Transverse colon (tissue), 4 donors: ENCODE measurements around the gene RGS3. TPM values are rescaled to one million over a fixed set of nuclear protein-coding genes. Genes with fewer than 3 reads are reported as not detected.

Experiments used
- DNase-seq: peaks from one replicate; pipeline ENCODE4 v3.0.0-alpha.2; 2019
- H3K27ac ChIP-seq, 4 donors: fragments of 200-600 bp; sonication (generic); 2 replicates each; pipeline ENCODE4 v1.5.1; 2016 to 2018; ENCODE audit warnings: inconsistent platforms in 4 of 4
- H3K27me3 ChIP-seq: fragments of 200-600 bp; sonication (generic); 2 replicates; pipeline ENCODE4 v1.5.1; 2017; ENCODE audit warnings: inconsistent platforms
- H3K36me3 ChIP-seq, 4 donors: fragments of 200-600 bp; sonication (generic); 2 replicates each; pipeline ENCODE4 v1.5.1; 2017 to 2019; ENCODE audit warnings: inconsistent platforms in 4 of 4
- H3K4me1 ChIP-seq, 4 donors: fragments of 200-600 bp; sonication (generic); 2 replicates each; pipeline ENCODE4 v1.5.1; 2017 to 2020; ENCODE audit warnings: inconsistent platforms in 4 of 4
- H3K4me3 ChIP-seq, 4 donors: fragments of 200-600 bp; sonication (generic); 1 replicate in 1 of 4; 2 replicates in 3 of 4; pipeline versions ENCODE4 v1.5.1 to v1.6.1; 2017 to 2019; ENCODE audit warnings: inconsistent platforms in 4 of 4
- H3K9me3 ChIP-seq, 2 donors: fragments of 200-600 bp; sonication (generic); 2 replicates each; pipeline ENCODE4 v1.5.1; 2017 to 2019; ENCODE audit warnings: inconsistent platforms in 2 of 2
- CTCF ChIP-seq, 5 experiments: fragments of 200-600 bp in 3 of 5; fragments of 450-650 bp in 2 of 5; sonication (generic) in 3 of 5; IDR thresholded peaks; 1 replicate in 2 of 5; 2 replicates in 3 of 5; pipeline ENCODE4 v1.5.1; 2016 to 2017; ENCODE audit warnings: antibody characterized with exemption in 5 of 5, inconsistent platforms in 3 of 5, mild to moderate bottlenecking in 2 of 5, moderate library complexity in 1 of 5
- EP300 ChIP-seq: sonication (generic); formaldehyde crosslinking; IDR thresholded peaks from one replicate; pipeline ENCODE4 v1.6.1; 2017; ENCODE audit warnings: antibody characterized with exemption, low read depth
- POLR2A ChIP-seq: fragments of 450-650 bp; IDR thresholded peaks from one replicate; pipeline ENCODE4 v1.6.1; 2016; ENCODE audit warnings: antibody characterized with exemption, mild to moderate bottlenecking, moderate library complexity
- POLR2AphosphoS5 ChIP-seq, 3 donors: sonication (generic); formaldehyde crosslinking; IDR thresholded peaks; one replicate each; pipeline ENCODE4 v1.6.1; 2016; ENCODE audit warnings: antibody characterized with exemption in 3 of 3
- WGBS, 2 donors: methylation state at CpG; one replicate each; pipeline ENCODE4 v1.1.5; 2018; ENCODE audit warnings: low coverage in 1 of 2; 5-methylcytosine and 5-hydroxymethylcytosine counted together
- in situ Hi-C, 4 donors: fragments of 200-750 bp; cut with MboI; loops; one replicate each; pipeline versions ENCODE4 v1.15.0 to v1.15.1; 2017; ENCODE audit warnings: low sequenced_read_pairs in 3 of 4, low pct_ligation_motif_present in 1 of 4, low pct_unique_long_range_greater_than_20kb in 1 of 4
- intact Hi-C: fragments of 100-400 bp; cut with DNase I; formaldehyde crosslinking; loops from one replicate; pipeline ENCODE4 v1.15.1; 2023; ENCODE audit warnings: low total_unique reads
- total RNA-seq, 4 donors: library from RNA; depleted of rRNA; stranded (reverse); fragments of >200 nt; gene quantifications; one replicate each; pipeline ENCODE4 v1.1.0, GENCODE V29; 2016

Gene RGS3
- total RNA-seq, 4 donors from 2014 or later = 62.7 to 150 (median 80.9) TPM

GRCh38 chr9:113631871-113632665, 168.5 kb downstream of the RGS3 start:
- no peak for DNase-seq
- no peak overlapping the region for H3K27ac ChIP-seq
- H3K9me3 ChIP-seq = no peaks in the 10 kb centered on the region
- H3K36me3 ChIP-seq = no peaks in the 10 kb centered on the region
- no peak for TF ChIP-seq POLR2A
- TF ChIP-seq CTCF (IDR thresholded peaks at IDR 0.05) = no peak
- TF ChIP-seq POLR2AphosphoS5 (IDR thresholded peaks at IDR 0.05) = no peak
- TF ChIP-seq EP300 = no peak
- 68 to 90% methylated on average over 2 to 8 of the region's 8 CpGs for WGBS, 2 donors
- H3K4me3 ChIP-seq = no peak overlapping the region
- in situ Hi-C loops = no loop called here
- intact Hi-C loops = no loop called here
- H3K4me1 ChIP-seq = peaks cover 0 to 6% (median 0%) of the 10 kb centered on the region in 4 donors
- H3K27me3 ChIP-seq = no peaks in the 10 kb centered on the region

- in situ Hi-C loops (no loop called here), intact Hi-C loops (no loop called here)
- 75 to 87% methylated on average over 3 to 15 of the region's 15 CpGs for WGBS, 2 donors
- H3K27me3 ChIP-seq = no peaks in the 10 kb centered on the region
- TF ChIP-seq POLR2A (no peak), POLR2AphosphoS5 (IDR thresholded peaks at IDR 0.05) (no peak), CTCF (IDR thresholded peaks at IDR 0.05) (no peak), EP300 (no peak)
- no peaks in the 10 kb centered on the region for H3K36me3 ChIP-seq
- peaks cover 0 to 6% (median 0%) of the 10 kb centered on the region in 4 donors for H3K4me1 ChIP-seq
- no peak overlapping the region for H3K27ac ChIP-seq
- DNase-seq = no peak
- H3K9me3 ChIP-seq = no peaks in the 10 kb centered on the region
- H3K4me3 ChIP-seq = no peak overlapping the region
Measured at GRCh38 chr9:113632776-113633590, 169.5 kb downstream of the RGS3 start.

GRCh38 chr9:113633782-113634595, 170.5 kb downstream of the RGS3 start:
- no peak for DNase-seq

More at GRCh38 chr9:113633782-113634595, 170.5 kb downstream of the RGS3 start:
- WGBS, 2 donors = 60 to 84% methylated on average over 1 to 8 of the region's 11 CpGs
- no peaks in the 10 kb centered on the region for H3K36me3 ChIP-seq
- no peak overlapping the region for H3K4me3 ChIP-seq
- in situ Hi-C loops = no loop called here
- H3K27ac ChIP-seq = no peak overlapping the region
- no peak for TF ChIP-seq EP300
- TF ChIP-seq POLR2AphosphoS5 (IDR thresholded peaks at IDR 0.05) = no peak
- TF ChIP-seq CTCF (IDR thresholded peaks at IDR 0.05) = no peak
- TF ChIP-seq POLR2A = no peak
- intact Hi-C loops = no loop called here
- H3K4me1 ChIP-seq = peaks cover 0 to 6% (median 0%) of the 10 kb centered on the region in 4 donors
- no peaks in the 10 kb centered on the region for H3K27me3 ChIP-seq
- no peaks in the 10 kb centered on the region for H3K9me3 ChIP-seq
